ENCODE results near the gene SYT11.

DNA sequence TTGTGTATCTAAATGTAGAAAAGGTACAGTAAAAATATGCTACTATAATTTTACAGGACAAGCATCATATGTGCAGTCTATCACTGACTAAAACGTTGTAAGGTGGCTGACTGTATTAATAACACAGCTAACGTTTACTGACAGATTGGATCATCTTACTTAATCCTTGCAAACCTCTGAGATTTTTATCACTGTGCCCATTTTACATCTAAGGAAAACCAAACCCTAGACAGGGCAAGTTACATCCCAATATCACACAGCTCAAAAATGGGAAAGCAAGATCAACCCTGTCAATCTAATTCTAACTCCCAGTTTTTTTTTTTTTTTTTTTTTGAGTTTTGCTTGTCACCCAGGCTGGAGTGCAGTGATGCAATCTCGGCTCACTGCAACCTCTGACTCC is 59.3 kb downstream of the SYT11 start:
- TF ChIP-seq CTCF (IDR thresholded peaks at IDR 0.05; ENCODE audit: control extremely low read depth in 1 of 3, insufficient read depth in 1 of 3, low read depth in 1 of 3, low read length in 3 of 3) (no peak), HDAC2 (IDR thresholded peaks at IDR 0.05; ENCODE audit: borderline replicate concordance in 1 of 2, low read depth in 2 of 2, low read length in 2 of 2) (no peak), CBX8 (IDR thresholded peaks at IDR 0.05; ENCODE audit: borderline replicate concordance, low read depth, low read length) (no peak), RXRA (IDR thresholded peaks at IDR 0.05; ENCODE audit: insufficient read depth, low read depth, low read length) (no peak), EZH2 (IDR thresholded peaks at IDR 0.05; ENCODE audit: low read depth, low read length, severe bottlenecking) (no peak), EP300 (IDR thresholded peaks at IDR 0.05; ENCODE audit: borderline replicate concordance in 1 of 2, low read depth in 2 of 2, low read length in 2 of 2) (no peak), JUND (IDR thresholded peaks at IDR 0.05; ENCODE audit: low read length) (no peak)
